Measurements from ENCODE around the gene DBH. TPM values are rescaled to one million over a fixed set of nuclear protein-coding genes. Genes with fewer than 3 reads are reported as not detected.

DBH gene
- polyA plus RNA-seq, 1 experiment: not detected

GRCh38 chr9:133645021-133645765 lies 9.0 kb downstream of the DBH start:
- CTCF ChIA-PET: no interaction called here
- POLR2A ChIA-PET: no interaction called here
- DNase-seq (ENCODE audit: low read depth): no peak
- no peak for TF ChIP-seq CTCF (IDR thresholded peaks at IDR 0.05; ENCODE audit: insufficient read depth, low read depth, low read length)
- Histone ChIP-seq H3K27me3 (ENCODE audit: control insufficient read depth, insufficient read depth, low read length) (peaks cover 16% of the 10 kb centered on the region), H3K36me3 (ENCODE audit: control insufficient read depth, insufficient read depth, low read length) (no peaks in the 10 kb centered on the region), H3K4me3 (ENCODE audit: low read depth, low read length) (no peak overlapping the region)

GRCh38 chr9:133647148-133647547 lies 11.0 kb downstream of the DBH start:
- POLR2A ChIA-PET: no interaction called here
- DNase-seq (ENCODE audit: low read depth): no peak
- CTCF ChIA-PET: no interaction called here
- Histone ChIP-seq H3K36me3 (ENCODE audit: control insufficient read depth, insufficient read depth, low read length) (no peaks in the 10 kb centered on the region), H3K4me3 (ENCODE audit: low read depth, low read length) (no peak overlapping the region), H3K27me3 (ENCODE audit: control insufficient read depth, insufficient read depth, low read length) (peaks cover 16% of the 10 kb centered on the region)
- TF ChIP-seq CTCF (IDR thresholded peaks at IDR 0.05; ENCODE audit: insufficient read depth, low read depth, low read length): no peak

GRCh38 chr9:133647765-133648469 lies 11.8 kb downstream of the DBH start:
- peaks cover 19% of the 10 kb centered on the region for H3K27me3 ChIP-seq (ENCODE audit: control insufficient read depth, insufficient read depth, low read length)
- ChIA-PET POLR2A (no interaction called here), CTCF (no interaction called here)
- no peak for DNase-seq (ENCODE audit: low read depth)
- H3K36me3 ChIP-seq (ENCODE audit: control insufficient read depth, insufficient read depth, low read length): no peaks in the 10 kb centered on the region
- no peak for TF ChIP-seq CTCF (IDR thresholded peaks at IDR 0.05; ENCODE audit: insufficient read depth, low read depth, low read length)
- no peak overlapping the region for H3K4me3 ChIP-seq (ENCODE audit: low read depth, low read length)

GRCh38 chr9:133649194-133649593 lies 13.0 kb downstream of the DBH start:
- Histone ChIP-seq H3K4me3 (ENCODE audit: low read depth, low read length) (no peak overlapping the region), H3K27me3 (ENCODE audit: control insufficient read depth, insufficient read depth, low read length) (peaks cover 19% of the 10 kb centered on the region), H3K36me3 (ENCODE audit: control insufficient read depth, insufficient read depth, low read length) (no peaks in the 10 kb centered on the region)
- TF ChIP-seq CTCF (IDR thresholded peaks at IDR 0.05; ENCODE audit: insufficient read depth, low read depth, low read length): no peak
- CTCF ChIA-PET: no interaction called here
- POLR2A ChIA-PET: no interaction called here
- DNase-seq (ENCODE audit: low read depth): no peak

GRCh38 chr9:133650026-133650425 lies 13.9 kb downstream of the DBH start:
- H3K27me3 ChIP-seq (ENCODE audit: control insufficient read depth, insufficient read depth, low read length): peaks cover 24% of the 10 kb centered on the region
- no peak for TF ChIP-seq CTCF (IDR thresholded peaks at IDR 0.05; ENCODE audit: insufficient read depth, low read depth, low read length)
- ChIA-PET CTCF (no interaction called here), POLR2A (no interaction called here)
- H3K36me3 ChIP-seq (ENCODE audit: control insufficient read depth, insufficient read depth, low read length): no peaks in the 10 kb centered on the region
- no peak overlapping the region for H3K4me3 ChIP-seq (ENCODE audit: low read depth, low read length)
- DNase-seq (ENCODE audit: low read depth): no peak
